D721Med (cell line): Measurements from ENCODE around the gene TIMM44.
"Not testable (repeated sequence)": the region's sequence is repeated elsewhere in the genome, so short reads cannot be mapped to it uniquely, and the experiment has no call there.

Experiments
- DNase-seq: peaks from one replicate; pipeline ENCODE4 v3.0.0; 2011; ENCODE audit warnings: low spot score; ENCODE audit not compliant: insufficient read length
- FAIRE-seq: peaks from 2 replicates; lab custom pipeline; 2011; peaks lifted over from hg19 to GRCh38; lab: Jason Lieb, UNC
- TF ChIP-seq, protein P1 (sequence below): IDR thresholded peaks from 2 replicates; pipeline ENCODE4 v1.5.1; 2012; ENCODE audit warnings: mild to moderate bottlenecking, control low read depth; ENCODE audit not compliant: insufficient read depth; ENCODE audit errors: missing control alignments

The TIMM44 gene

DNA sequence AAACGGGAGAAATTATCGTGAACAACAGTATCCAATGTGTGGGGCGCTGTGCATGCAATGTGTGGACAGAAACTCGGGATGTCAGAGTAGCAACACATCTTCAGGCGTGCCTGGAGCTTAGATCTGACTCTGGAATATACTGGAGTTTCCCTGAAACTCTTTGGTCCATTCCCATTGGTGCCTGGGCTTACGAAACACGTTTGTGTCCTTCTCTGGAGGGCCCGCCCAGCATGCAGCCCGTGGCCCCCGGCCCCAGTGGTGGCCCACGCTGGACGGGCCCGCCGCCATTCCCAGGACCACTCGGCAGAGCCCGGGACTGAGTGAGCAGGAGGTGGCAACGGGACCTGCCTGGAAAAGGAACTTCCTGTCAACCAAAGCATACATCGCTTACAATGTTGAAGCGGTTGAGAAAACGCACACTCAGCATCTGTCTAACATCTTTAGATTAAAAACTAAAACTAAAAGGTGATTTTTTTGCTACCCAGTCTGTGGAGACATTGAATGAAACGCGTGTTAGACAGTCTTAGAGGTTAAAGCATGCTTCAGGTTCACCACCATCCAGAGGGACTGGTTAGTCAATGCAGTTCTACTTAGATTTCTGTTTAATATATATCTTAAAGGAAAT lies 19.3 kb upstream of the TIMM44 start:
- FAIRE-seq, result no peak
- no peak for DNase-seq
- TF ChIP-seq, protein P1, sequence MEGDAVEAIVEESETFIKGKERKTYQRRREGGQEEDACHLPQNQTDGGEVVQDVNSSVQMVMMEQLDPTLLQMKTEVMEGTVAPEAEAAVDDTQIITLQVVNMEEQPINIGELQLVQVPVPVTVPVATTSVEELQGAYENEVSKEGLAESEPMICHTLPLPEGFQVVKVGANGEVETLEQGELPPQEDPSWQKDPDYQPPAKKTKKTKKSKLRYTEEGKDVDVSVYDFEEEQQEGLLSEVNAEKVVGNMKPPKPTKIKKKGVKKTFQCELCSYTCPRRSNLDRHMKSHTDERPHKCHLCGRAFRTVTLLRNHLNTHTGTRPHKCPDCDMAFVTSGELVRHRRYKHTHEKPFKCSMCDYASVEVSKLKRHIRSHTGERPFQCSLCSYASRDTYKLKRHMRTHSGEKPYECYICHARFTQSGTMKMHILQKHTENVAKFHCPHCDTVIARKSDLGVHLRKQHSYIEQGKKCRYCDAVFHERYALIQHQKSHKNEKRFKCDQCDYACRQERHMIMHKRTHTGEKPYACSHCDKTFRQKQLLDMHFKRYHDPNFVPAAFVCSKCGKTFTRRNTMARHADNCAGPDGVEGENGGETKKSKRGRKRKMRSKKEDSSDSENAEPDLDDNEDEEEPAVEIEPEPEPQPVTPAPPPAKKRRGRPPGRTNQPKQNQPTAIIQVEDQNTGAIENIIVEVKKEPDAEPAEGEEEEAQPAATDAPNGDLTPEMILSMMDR, result no peak

DNA sequence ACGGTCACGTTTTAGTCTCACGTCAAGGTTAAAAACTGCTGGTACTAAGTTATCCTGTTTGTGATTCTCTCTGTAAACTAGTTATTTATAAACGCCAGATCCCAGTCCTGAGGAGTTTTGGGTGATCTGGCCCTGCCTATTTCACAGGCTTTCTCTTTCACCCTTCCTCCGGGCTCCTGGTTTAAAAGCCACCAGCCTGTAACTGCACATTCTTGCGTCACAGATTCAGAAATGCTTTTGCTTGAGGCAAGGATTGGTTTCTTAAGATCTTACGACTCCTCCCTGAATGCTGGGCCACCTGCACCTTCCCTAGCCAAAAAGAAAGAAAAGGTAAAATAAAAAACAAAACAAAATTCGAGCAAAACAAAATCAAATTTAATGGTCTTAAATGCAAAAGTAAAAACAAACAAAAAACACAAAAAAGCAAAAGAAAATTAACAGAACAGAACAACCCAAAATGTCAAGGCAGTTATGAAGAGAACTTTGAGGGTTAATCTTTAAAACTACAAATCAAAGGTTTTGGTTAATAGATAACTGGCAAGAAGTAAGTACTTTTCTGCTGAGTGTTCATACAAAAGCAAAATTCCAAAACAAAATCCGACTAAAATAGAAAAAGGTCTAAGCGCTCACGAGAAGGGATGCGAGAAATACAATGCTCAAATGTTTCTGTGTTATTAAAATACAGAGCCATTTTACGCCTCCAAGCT lies 18.6 kb upstream of the TIMM44 start:
- FAIRE-seq, result no peak
- TF ChIP-seq, protein P1, result no peak
- DNase-seq, result no peak

DNA sequence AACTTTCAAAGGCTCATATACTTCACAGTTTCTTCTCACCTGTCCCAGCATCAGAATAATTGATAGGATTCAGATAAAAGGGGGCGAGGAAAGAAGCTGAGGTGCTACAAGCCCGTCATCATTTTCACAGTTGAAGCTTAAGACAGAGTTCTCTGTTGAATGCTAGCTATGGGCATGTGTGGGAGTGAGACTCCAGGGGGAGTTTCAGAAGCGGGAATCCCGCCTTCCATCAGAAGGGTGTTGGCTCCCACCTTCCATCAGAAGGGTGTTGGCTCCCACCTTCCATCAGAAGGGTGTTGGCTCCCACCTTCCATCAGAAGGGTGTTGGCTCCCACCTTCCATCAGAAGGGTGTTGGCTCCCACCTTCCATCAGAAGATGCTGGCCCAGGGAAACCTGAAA lies 17.6 kb upstream of the TIMM44 start:
- not testable (repeated sequence) for DNase-seq, FAIRE-seq

DNA sequence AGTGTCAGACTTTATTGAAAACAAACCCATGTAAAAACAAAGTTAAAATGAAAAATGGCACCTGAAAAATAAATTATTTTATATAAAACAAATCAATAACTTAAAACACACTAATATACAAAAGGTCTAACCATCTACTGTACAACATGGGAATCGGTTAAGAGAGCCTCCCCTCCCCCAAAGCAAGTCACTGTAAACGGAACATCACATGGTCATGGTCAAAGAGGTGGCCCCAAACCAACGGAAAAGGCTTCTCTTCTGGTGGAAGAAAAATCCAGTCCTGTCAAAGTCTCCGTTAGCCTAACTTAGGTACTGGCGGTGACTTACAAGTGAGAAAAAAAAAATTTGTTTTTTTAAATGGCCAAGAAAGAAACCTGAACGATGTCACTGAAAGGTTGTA lies 15.7 kb upstream of the TIMM44 start:
- TF ChIP-seq, protein P1, result no peak
- FAIRE-seq (no peak), DNase-seq (no peak)

DNA sequence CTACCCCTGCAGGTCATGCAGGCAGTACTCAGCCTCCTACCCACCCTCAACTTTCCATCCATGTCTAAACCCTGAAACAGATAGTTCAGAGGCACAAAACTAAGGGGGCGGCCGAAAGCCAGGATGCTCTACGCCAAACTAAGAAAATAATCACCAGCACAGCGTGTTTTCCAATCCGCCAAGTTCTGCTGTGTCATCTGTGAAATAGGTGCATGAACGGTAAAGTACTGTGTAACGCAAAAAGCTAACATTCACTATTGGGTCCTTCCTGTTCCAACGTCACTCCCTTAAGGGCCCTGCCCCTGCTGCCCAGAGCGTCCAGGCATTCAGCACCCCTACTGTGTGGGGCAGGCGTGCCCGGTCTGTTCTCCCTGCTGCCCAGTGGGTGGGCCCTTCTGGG lies 12.2 kb upstream of the TIMM44 start:
- FAIRE-seq, result no peak
- TF ChIP-seq, protein P1, result no peak
- no peak for DNase-seq

DNA sequence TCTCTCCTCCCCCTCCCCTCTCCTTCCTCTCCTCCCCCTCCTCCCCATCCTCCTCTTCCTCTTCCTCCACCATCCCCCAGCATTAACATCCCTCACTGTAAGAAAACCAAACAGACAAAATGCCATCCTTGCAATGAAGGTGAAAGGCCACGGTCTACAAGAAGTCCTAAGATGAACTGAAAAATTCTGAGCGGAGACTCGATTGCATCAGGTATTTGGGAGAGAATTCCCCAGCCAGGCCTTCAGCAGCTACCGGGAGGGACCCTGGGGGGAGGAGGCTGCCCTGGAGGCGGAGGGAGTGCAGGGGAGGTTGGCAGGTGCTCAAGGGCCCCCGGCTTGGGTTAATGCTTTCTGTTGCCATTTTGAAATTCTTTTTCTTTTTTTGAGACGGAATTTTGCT lies 10.1 kb upstream of the TIMM44 start:
- TF ChIP-seq, protein P1, result no peak
- no peak for FAIRE-seq
- no peak for DNase-seq

DNA sequence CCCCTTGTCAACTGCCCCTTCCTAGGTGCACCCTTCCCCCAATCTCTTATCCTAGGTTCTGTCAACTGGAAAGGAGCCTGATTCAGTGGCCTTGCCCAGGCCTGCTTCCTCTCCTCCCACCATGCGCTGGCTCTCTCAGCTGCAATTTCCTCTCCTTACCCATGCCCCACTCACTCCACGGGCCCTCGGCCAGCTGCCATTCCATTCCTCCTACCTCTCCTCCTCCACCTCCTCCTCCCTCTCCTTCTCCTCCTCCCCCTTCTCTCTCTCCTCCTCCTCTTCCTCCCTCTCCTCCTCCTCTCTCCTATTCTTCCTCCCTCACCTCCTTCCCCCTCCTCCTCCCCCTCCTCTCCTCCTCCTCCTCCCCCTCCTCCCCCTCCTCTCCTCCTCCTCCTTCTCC lies 9.6 kb upstream of the TIMM44 start:
- no peak for DNase-seq
- no peak for FAIRE-seq
- TF ChIP-seq, protein P1, result no peak
